Measurements from ENCODE around the gene TICRR.
A peak's percentile ranks its signal among the peaks of the same experiment; 100 is the strongest.

The TICRR gene, protein sequence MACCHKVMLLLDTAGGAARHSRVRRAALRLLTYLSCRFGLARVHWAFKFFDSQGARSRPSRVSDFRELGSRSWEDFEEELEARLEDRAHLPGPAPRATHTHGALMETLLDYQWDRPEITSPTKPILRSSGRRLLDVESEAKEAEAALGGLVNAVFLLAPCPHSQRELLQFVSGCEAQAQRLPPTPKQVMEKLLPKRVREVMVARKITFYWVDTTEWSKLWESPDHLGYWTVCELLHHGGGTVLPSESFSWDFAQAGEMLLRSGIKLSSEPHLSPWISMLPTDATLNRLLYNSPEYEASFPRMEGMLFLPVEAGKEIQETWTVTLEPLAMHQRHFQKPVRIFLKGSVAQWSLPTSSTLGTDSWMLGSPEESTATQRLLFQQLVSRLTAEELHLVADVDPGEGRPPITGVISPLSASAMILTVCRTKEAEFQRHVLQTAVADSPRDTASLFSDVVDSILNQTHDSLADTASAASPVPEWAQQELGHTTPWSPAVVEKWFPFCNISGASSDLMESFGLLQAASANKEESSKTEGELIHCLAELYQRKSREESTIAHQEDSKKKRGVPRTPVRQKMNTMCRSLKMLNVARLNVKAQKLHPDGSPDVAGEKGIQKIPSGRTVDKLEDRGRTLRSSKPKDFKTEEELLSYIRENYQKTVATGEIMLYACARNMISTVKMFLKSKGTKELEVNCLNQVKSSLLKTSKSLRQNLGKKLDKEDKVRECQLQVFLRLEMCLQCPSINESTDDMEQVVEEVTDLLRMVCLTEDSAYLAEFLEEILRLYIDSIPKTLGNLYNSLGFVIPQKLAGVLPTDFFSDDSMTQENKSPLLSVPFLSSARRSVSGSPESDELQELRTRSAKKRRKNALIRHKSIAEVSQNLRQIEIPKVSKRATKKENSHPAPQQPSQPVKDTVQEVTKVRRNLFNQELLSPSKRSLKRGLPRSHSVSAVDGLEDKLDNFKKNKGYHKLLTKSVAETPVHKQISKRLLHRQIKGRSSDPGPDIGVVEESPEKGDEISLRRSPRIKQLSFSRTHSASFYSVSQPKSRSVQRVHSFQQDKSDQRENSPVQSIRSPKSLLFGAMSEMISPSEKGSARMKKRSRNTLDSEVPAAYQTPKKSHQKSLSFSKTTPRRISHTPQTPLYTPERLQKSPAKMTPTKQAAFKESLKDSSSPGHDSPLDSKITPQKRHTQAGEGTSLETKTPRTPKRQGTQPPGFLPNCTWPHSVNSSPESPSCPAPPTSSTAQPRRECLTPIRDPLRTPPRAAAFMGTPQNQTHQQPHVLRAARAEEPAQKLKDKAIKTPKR (N-terminal part only)

GRCh38 chr15:89575146-89575655, at the start of gene TICRR:
TSS of gene TICRR (plus strand) at chr15:89575469. CDS start at chr15:89575587, 118 bp downstream.
- DNase-seq (ENCODE audit: low read depth): peak; percentile 99
- TF ChIP-seq CTCF (IDR thresholded peaks at IDR 0.05; ENCODE audit: insufficient read depth, low read depth, low read length, missing control alignments): no peak
- peak within 1 kb of the TSS; percentile 83 for H3K4me3 ChIP-seq (ENCODE audit: low read depth, low read length)

DNA sequence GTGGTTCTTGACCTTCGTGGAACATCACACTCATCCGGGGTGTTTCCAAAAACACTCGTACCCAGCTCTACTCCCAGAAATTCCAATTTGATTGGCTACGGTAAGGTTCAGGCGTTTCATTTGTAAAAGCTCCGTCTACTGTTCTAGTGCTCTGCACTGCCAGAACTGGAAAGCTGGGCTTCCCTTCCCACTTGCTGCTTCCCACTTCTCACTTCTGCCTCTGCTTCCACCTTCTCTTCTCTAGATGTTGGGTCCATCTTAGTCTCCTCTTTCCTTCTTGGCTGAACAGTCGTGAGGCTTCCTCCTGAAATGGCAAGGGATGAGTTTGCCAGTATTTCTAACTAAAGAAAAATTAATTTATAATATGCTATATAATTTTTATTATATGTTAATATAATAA, 49.1 kb upstream of the TICRR start:
- DNase-seq (ENCODE audit: low read depth): no peak
- H3K4me3 ChIP-seq (ENCODE audit: low read depth, low read length): no peak overlapping the region
- no peak for TF ChIP-seq CTCF (IDR thresholded peaks at IDR 0.05; ENCODE audit: insufficient read depth, low read depth, low read length, missing control alignments)

- no peak for TF ChIP-seq CTCF (IDR thresholded peaks at IDR 0.05; ENCODE audit: insufficient read depth, low read depth, low read length, missing control alignments)
- no peak for DNase-seq (ENCODE audit: low read depth)
- no peak overlapping the region for H3K4me3 ChIP-seq (ENCODE audit: low read depth, low read length)
These were observed 48.4 kb upstream of the TICRR start for GRCh38 chr15:89526601-89527441.

DNA sequence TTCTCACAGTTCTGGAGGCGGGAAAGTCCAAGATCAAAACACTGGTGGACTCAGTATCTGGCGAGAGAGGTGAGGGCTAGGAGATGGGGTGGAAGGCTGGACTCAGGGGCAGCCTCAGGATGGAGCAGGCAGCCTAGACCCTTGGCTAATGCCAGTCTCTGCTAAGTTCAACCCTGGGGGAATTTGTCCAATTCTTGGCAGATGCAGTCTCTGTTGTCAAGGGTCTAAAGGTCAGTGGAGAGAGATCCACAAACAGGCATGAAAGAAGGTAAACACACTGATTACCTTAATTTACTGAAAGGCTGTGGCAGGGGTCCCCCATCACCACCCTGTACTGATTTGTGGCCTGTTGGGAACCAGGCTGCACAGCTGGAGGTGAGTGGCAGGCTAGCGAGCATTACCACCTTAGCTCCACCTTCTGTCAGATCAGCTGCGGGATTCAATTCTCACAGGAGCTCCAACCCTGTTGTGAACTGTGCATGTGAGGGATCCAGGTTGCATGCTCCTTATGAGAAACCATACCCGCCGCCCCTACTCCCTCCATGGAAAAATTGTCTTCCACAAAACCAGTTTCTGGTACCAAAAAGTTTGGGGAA, 46.4 kb upstream of the TICRR start:
- H3K4me3 ChIP-seq (ENCODE audit: low read depth, low read length): no peak overlapping the region
- no peak for TF ChIP-seq CTCF (IDR thresholded peaks at IDR 0.05; ENCODE audit: insufficient read depth, low read depth, low read length, missing control alignments)
- DNase-seq (ENCODE audit: low read depth): no peak

DNA sequence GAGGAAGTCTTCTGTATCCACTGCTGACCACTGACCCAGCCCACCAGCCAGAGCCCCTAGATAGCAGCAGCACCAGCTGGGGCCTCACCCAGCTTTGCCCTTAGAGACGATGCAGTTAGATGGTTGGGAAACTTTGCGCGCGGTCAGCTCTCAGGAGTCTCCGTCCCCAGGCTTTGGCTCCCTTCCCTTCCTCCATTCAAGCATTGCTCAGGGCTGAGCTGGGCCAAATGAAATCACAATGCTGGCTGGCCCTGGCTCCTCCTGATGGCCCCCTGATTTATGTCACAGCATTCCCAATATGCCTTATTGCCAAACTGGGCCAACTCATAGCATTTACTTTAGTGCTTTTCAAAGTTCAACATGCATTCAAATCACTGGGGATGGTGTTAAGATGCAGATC, 44.3 kb upstream of the TICRR start:
- TF ChIP-seq CTCF (IDR thresholded peaks at IDR 0.05; ENCODE audit: insufficient read depth, low read depth, low read length, missing control alignments): no peak
- DNase-seq (ENCODE audit: low read depth): no peak
- H3K4me3 ChIP-seq (ENCODE audit: low read depth, low read length): no peak overlapping the region
